Myocyte (in vitro differentiated cells): Measurements from ENCODE around the gene TOMM5. TPM values are rescaled to one million over a fixed set of nuclear protein-coding genes. Genes with fewer than 3 reads are reported as not detected.
A peak's percentile ranks its signal among the peaks of the same experiment; 100 is the strongest.
"Not testable (repeated sequence)": the region's sequence is repeated elsewhere in the genome, so short reads cannot be mapped to it uniquely, and the experiment has no call there.

Experiments
- DNase-seq: peaks from one replicate; pipeline ENCODE4 v3.0.0-alpha.2; 2012; ENCODE audit warnings: low read depth
- total RNA-seq: library from RNA; depleted of rRNA; stranded (reverse); fragments of >200 nt; gene quantifications from 2 replicates; pipeline ENCODE4 v1.2.3, GENCODE V29; 2014

The TOMM5 gene
- total RNA-seq, 1 donor from 2014 or later, result 107 TPM

DNA sequence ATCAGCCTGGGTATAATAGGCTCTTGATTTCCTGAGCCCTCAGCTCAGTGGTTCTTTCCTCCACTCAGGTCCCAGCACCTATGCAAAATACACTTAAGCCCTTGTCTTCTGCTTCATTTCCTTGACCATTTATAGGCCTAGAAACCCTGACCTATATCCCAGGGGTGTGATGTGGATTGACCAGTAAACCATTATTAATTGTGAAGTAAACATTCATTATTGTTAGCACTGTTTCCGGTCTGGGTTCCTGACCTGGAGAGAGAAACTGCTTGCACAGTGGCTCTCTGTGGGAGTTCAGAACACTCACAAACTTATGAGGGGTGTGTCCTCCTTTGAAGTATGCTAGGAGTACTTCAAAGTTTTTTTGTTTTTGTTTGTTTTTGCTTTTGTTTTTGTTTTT is 19.6 kb upstream of the TOMM5 start:
- no peak for DNase-seq

DNA sequence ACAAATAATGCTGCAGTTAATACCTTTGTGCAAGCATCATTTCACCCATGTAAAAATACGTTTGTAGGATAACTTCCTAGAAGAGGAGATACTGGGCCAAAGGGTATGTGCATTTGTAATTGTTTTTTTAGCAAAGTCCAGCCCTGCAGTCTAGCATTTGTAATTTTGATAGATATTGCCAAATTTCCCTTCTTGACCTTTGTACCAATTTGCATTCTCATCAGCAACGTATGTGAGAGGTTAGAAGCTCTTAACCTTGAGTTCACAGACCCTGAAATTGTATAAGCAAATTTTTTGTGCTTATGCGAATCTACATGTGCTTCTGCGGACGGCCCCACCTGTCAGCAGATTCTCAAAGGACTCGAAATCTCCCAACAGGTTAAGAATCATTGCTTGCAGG is 18.6 kb upstream of the TOMM5 start:
- no peak for DNase-seq

DNA sequence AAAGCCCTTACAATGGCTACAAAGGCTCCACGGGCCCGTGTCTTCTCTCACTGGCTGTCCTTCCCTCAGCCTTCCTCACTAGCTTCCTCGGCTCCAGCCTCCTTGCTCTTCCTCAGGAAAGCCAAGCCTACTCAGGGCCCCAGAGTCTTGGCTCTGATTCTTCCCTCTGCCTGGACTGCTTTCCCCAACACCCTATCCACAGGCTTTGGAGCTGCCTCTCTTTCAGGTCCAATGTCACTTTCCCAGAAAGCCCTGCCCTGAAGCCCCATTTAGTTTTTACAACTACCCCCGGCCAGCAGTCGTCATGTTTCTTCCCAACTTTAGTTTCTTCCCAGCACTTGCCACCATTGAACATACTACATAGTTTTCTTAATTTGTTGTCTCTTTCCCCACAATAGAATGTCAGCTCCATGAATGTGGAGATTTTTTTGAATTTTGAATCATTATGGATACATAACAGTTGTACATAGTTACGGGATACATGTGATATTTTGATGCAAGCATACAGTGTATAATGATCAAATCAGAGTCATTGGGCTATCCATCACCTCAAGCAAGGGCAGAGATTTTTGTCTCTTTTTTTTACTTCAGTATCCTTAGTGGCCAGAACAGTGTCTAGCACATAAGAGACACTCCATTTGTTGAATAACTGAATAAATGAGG is 17.5 kb upstream of the TOMM5 start:
- no peak for DNase-seq

DNA sequence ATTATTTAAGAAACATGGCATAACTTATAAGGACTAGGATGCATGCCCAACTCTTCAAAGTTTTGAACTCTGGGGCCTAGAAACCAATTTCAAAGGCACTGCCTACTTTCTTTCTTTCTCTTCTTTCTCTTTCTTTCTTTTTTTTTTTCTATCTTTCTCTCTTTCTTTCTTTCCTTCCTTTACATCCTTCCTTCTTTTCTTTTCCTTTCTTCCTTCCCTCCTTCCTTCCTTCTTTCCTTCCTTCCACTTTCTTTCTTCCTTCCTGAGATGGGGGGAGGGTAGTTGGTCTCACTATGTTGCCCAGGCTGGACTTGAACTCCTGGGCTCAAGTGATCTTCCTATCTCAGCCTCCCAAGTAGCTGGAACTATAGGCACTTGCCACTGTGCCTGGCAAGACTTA is 15.9 kb upstream of the TOMM5 start:
- no peak for DNase-seq

GRCh38 chr9:37604296-37604695 is 11.9 kb upstream of the TOMM5 start:
- no peak for DNase-seq

GRCh38 chr9:37602817-37603216 is 10.4 kb upstream of the TOMM5 start:
- no peak for DNase-seq

DNA sequence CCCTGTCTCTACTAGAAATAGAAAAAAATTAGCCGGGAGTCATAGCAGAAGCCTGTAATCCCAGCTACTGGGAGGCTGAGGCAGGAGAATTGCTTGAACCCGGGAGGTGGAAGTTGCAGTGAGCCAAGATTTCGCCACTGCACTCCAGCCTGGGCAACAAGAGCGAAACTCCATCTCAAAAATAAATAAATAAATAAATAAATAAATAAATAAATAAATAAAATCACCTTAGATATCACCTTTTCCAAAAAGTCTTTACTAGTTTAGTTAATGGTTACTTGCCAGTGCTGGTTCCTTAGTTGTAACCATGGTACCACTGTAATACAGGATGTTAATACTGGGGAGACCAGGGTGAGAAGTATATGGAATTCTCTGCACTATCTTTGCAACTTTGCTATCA is 9.7 kb upstream of the TOMM5 start:
- not testable (repeated sequence) for DNase-seq

GRCh38 chr9:37596504-37596903 is 4.1 kb upstream of the TOMM5 start:
- no peak for DNase-seq

DNA sequence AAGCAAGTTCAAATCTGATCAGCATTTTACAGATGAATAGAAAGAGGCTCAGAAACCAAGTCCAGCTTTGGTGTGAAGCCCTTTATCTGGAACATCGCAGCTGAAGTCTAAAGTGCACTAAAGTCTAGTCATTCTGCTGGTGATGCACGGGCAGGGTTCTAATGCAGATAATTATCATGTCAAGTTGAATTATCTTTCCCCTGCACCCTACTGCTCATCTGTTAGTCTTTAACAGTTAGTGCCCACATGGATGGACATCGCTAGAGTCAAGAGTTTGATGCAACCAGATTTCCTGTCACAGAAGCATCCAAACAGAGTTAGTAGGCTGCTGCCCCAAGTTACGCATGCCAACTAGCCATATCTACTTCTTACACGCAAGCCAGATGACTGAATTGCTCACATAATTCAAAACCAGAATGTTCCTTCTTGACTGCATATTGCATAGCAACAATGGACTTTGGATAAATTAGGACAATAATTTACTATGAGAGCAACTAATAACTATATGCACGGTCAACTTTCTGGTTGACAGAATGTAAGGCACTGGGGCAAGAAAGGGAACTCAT is 1.6 kb upstream of the TOMM5 start:
- DNase-seq, result no peak

DNA sequence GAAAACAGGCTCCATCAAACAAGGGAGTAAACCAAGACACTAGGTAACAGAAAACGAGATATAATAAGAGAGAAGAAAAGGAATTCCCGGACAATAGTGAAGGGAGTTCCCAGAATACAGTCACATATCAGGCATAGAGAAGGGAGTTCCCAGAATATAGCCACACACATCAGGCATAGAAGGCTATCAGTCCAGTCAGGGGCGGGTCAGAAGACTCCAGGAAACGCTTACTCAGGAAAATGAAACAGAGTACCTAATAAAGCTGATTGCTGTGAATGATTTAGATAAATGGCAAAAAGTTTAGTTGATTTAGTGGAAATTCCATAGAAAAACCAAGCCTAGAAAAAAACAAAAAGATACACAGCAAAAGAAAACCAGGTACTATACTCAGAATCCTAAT is 4.9 kb downstream of the TOMM5 start:
- DNase-seq, result no peak

- DNase-seq, result peak; percentile 71
These were observed 8.8 kb downstream of the TOMM5 start for GRCh38 chr9:37583522-37584121.

DNA sequence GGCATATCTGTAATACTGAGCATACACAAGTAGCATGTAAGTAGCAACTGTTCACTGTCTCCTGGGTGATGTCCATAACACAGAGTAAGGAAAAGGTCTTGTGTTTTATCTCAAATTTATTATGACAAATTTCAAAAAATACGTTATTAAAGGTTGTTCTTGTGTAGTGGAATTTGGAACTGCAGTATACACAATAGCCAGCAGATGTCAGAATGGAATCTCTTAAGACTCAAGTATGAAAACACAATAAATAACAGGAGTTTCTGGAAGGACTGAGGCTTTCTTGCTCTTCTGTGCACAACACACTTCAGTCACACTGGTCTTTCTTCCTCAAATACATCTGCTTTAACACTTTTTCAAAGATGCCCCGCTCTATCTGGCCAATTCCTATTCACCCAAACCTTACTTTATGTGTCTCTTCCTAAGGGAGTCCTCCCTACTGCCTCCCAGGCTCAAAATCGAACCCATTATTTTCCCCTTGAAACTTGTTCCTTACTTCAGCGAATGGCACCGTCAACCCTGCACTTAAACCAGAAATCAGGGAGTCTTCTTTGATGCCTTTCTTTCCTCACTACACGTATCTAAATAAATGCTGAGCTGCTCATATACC is 9.7 kb downstream of the TOMM5 start:
- peak; percentile 74 for DNase-seq

DNA sequence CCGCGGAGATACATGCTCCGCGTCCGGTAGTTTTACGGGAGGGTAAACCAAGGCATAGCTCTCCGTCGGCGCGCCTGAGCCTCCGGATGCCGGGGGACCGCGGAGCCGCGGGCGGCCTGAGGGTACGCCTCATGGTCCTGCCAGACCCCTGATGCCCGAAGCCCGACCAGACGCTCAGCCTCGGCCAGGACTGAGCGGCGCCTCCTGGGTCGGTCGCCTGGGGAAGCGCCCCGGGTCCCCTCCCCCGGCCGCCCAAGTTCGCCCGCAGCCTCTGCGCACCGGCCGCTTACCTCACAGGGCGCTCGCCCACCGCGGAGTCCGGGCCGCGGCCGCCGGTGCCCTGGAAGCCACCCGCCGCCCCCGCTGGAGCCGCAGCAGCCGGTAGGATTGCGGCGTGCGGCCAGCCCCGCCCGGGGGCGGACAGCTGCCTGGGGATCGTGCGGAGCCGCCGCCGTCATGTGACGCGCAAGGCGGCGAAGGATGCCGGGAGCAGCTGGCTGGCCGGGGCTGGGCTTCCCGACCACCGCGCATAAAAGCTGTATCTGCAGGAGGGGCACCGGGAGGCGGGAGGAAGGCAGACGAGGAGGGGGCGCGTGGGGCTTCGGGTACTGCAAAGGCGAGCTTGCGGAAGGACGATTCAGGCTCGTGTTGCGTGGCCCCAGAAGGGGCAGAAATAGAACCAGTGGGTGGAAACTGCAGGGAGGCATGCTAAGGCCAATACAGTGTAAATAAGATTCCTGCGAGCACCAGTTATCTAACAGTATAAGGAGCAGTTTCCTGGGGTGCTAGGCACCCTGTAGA is 16.3 kb downstream of the TOMM5 start, which contains the start of gene FBXO10:
FBXO10 (minus strand) TSS at position 460 of the 801 bp plus-strand sequence. CDS start 34,612 bp downstream, outside the sequence.
- DNase-seq, result peak; percentile 91

DNA sequence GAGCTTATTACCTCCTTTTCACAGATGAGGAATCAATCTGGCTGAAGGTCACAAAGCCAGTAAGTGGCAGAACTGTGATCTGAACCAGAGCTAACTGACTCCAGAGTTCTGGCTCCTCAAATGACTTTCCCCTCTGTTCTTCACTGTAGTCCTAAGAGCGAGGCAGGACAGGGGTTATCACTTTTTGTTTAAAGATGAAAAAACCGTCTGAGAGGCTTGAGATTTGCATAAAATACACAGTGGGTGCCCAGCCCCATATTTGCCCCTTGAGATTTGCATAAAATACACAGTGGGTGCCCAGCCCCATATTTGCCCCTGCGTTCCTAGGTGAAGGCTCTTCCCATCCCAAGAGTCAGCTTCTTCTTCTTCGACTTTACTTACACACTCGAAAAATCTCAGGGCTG is 16.9 kb downstream of the TOMM5 start:
- DNase-seq, result peak; percentile 52

DNA sequence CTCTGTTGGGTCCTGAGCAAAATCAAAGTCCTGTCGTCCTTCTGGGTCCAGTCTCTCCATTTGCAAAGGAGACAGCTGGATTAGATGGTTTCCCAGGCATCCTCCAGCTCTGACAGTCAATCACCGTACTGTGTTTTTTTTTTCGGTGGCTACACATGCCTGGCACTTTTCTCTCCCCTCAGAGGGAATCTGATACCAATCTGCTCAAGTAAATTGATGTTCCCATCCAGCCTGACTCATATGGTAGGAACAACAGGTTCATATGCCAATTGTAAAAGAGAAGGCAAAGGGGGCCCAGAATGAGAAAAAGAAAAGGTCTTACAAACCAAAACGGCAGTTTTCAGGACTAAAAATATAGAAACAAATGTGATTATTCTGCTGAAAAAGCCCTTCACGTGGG is 17.4 kb downstream of the TOMM5 start:
- DNase-seq, result peak; percentile 96

GRCh38 chr9:37574241-37574721 is 18.1 kb downstream of the TOMM5 start:
- peak; percentile 77 for DNase-seq

DNA sequence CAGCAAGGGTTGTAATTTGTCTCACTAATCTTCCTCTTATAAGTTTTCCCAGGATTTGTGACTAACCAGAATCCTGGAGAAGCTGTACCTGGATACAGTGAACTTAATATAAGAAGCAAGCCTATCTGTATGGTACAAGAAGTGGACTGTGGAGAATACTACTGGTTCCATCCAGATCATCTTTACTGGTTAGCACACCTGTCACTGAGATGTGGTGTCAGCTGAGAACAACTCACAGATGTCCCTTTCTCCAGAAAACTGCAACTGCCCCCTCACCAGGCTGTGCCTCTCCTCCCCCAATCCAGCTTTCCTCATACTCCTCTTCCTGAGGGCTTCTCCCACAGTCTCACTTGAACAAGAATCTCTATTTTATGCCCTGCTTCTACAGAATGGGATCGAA is 21.1 kb downstream of the TOMM5 start:
- peak; percentile 53 for DNase-seq

GRCh38 chr9:37566716-37567115 is 25.7 kb downstream of the TOMM5 start:
- DNase-seq, result no peak

- DNase-seq, result no peak
These were observed 26.5 kb downstream of the TOMM5 start for GRCh38 chr9:37565661-37566618.

GRCh38 chr9:37564916-37565315 is 27.5 kb downstream of the TOMM5 start:
- DNase-seq, result no peak
